ENCODE results near the gene USP3. TPM values are rescaled to one million over a fixed set of nuclear protein-coding genes. Genes with fewer than 3 reads are reported as not detected.
A peak's percentile ranks its signal among the peaks of the same experiment; 100 is the strongest.

The USP3 gene
- total and polyA plus RNA-seq, 2 donors (not counting 3 experiments of a cell fraction or from before 2014, with no cell fraction given) = 18.8 to 52.4 TPM

GRCh38 chr15:63599401-63600000, 95.1 kb downstream of the USP3 start:
- no peak overlapping the region for H2AFZ ChIP-seq (ENCODE audit: low read depth, low read length)
- no peaks in the 10 kb centered on the region for H3K9me1 ChIP-seq (replicated peaks; ENCODE audit: control insufficient read depth, extremely low read depth, insufficient read depth, low read length)
- no peaks in the 10 kb centered on the region for H3K27me3 ChIP-seq (ENCODE audit: control insufficient read depth in 2 of 2, insufficient read depth in 2 of 2, low read length in 2 of 2)
- no TSS peak for BruUV-seq (replicated peaks)
- no peak for TF ChIP-seq JUN (IDR thresholded peaks at IDR 0.05; ENCODE audit: borderline replicate concordance, insufficient read depth, insufficient read length, low read depth)
- TF ChIP-seq CTCF (IDR thresholded peaks at IDR 0.05; ENCODE audit: extremely low read depth in 1 of 2, insufficient read depth in 1 of 2, low read depth in 1 of 2, low read length in 2 of 2) = peak; percentile 38 to 73
- no peak for TF ChIP-seq POLR2A (IDR thresholded peaks at IDR 0.05; ENCODE audit: low read depth, low read length)
- TF ChIP-seq FOS (IDR thresholded peaks at IDR 0.05; ENCODE audit: borderline replicate concordance, insufficient read depth, low read length) = no peak
- H4K20me1 ChIP-seq (replicated peaks; ENCODE audit: control insufficient read depth, extremely low read depth, insufficient read depth, low read length) = no peaks in the 10 kb centered on the region
- H3K27ac ChIP-seq (ENCODE audit: insufficient read depth, low read depth, low read length) = no peak overlapping the region
- peaks cover 10% of the 10 kb centered on the region for H3K4me1 ChIP-seq (ENCODE audit: control insufficient read depth, extremely low read depth, insufficient read depth, low read length)
- DNase-seq (ENCODE audit: low read depth, low spot score) = peak; percentile 58
- no peaks in the 10 kb centered on the region for H3K9me3 ChIP-seq (replicated peaks; ENCODE audit: control insufficient read depth, insufficient read depth, low read length)
- no peak overlapping the region for H3K9ac ChIP-seq (replicated peaks; ENCODE audit: extremely low read depth, insufficient read depth, low read length)
- H3K79me2 ChIP-seq (ENCODE audit: control insufficient read depth, insufficient read depth, low read length) = no peaks in the 10 kb centered on the region
- POLR2A ChIA-PET = no interaction called here
- intact Hi-C loops (cut with micrococcal nuclease) = loop anchor here (1.0 kb wide), 2 partner anchors 133 to 308 kb away; no protein-coding TSS in a partner anchor
- peak overlapping the region; percentile 48 for H3K4me2 ChIP-seq (ENCODE audit: insufficient read depth, low read length)
- peak overlapping the region in 1 of 3 experiments; percentile 56 for H3K4me3 ChIP-seq (replicated peaks in 1 of 3; ENCODE audit: insufficient read depth in 1 of 3, low read depth in 1 of 3, low read length in 3 of 3)
- CTCF ChIA-PET = interaction anchor here (0.8 to 9.4 kb wide), 14 partner anchors 10 to 468 kb away, joined by 3 to 78 read pairs (median 5); partner anchors contain the start of gene USP3
- dilution Hi-C loops (cut with MboI; ENCODE audit: extremely low pct_ligation_motif_present, low sequenced_read_pairs) = no loop called here
- no peaks in the 10 kb centered on the region for H3K36me3 ChIP-seq (ENCODE audit: control insufficient read depth in 2 of 2, extremely low read depth in 1 of 2, insufficient read depth in 2 of 2, low read length in 2 of 2)
- FAIRE-seq = peak; percentile 64

All from endothelial cell of umbilical vein (primary cell).